Measurements from ENCODE around the gene PNMA6F.

DNA sequence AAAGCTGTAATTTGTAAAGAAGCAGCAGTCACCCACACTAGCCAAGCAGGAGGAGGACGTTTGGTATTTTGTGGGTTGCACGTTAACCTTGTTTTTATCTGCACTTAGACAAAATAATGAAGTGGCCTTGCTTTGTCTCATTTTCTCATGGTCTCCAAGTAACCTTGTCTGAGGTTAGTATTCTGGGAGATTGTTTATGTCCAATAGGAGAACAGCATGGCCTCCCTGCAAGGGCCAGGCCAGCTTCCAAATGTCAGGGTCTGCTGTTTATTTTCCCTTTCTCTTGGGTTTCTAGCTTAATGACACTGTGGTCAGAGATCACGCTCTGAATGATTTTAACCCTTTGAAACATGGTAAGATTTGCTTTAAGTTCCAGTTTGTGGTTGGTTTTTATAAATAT lies 49.7 kb upstream of the PNMA6F start:
- TF ChIP-seq, protein P1, sequence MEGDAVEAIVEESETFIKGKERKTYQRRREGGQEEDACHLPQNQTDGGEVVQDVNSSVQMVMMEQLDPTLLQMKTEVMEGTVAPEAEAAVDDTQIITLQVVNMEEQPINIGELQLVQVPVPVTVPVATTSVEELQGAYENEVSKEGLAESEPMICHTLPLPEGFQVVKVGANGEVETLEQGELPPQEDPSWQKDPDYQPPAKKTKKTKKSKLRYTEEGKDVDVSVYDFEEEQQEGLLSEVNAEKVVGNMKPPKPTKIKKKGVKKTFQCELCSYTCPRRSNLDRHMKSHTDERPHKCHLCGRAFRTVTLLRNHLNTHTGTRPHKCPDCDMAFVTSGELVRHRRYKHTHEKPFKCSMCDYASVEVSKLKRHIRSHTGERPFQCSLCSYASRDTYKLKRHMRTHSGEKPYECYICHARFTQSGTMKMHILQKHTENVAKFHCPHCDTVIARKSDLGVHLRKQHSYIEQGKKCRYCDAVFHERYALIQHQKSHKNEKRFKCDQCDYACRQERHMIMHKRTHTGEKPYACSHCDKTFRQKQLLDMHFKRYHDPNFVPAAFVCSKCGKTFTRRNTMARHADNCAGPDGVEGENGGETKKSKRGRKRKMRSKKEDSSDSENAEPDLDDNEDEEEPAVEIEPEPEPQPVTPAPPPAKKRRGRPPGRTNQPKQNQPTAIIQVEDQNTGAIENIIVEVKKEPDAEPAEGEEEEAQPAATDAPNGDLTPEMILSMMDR (IDR thresholded peaks at IDR 0.05) = no peak
- no peak for TF ChIP-seq POLR2A (IDR thresholded peaks at IDR 0.05)

Measured in uterus (tissue), 2 donors.